SU-DHL-6 (cell line): ENCODE measurements around the gene GDAP2.

Source experiments
- H2AFZ ChIP-seq: fragments of 200-600 bp; sonication (generic); 2 replicates; pipeline ENCODE4 v1.6.1; 2014; ENCODE audit warnings: low read depth, mild to moderate bottlenecking, moderate library complexity, mixed read lengths, antibody characterized with exemption, low read length; ENCODE audit not compliant: severe bottlenecking
- H3F3A ChIP-seq: fragments of 200-600 bp; shearing (Covaris generic); 2 replicates; pipeline ENCODE4 v1.6.0; 2016; ENCODE audit warnings: antibody characterized with exemption, mild to moderate bottlenecking; ENCODE audit not compliant: insufficient read depth
- H3K27ac ChIP-seq: fragments of 200-600 bp; sonication (generic); 2 replicates; pipeline ENCODE4 v1.5.1; 2016; ENCODE audit warnings: low read depth, mild to moderate bottlenecking, low read length, moderate library complexity, mixed read lengths
- H3K27me3 ChIP-seq: fragments of 200-600 bp; sonication (generic), shearing (Covaris generic); 2 replicates; pipeline ENCODE4 v1.6.0; 2014; ENCODE audit warnings: mild to moderate bottlenecking, low read length
- H3K36me3 ChIP-seq: fragments of 200-600 bp; sonication (generic); 2 replicates; pipeline ENCODE4 v1.6.1; 2014; ENCODE audit warnings: mild to moderate bottlenecking, low read length, mixed read lengths
- H3K4me2 ChIP-seq: fragments of 300-600, 200-600 bp; shearing (Covaris generic), sonication (generic); 2 replicates; pipeline ENCODE4 v1.6.0; 2014; ENCODE audit warnings: low read length, low read depth, mild to moderate bottlenecking; ENCODE audit not compliant: poor library complexity, severe bottlenecking
- H3K4me3 ChIP-seq: fragments of 200-600 bp; sonication (generic); 2 replicates; pipeline ENCODE4 v1.5.1; 2014; ENCODE audit warnings: antibody characterized with exemption, low read length, mild to moderate bottlenecking, mixed read lengths; ENCODE audit not compliant: insufficient read depth, poor library complexity, severe bottlenecking
- H3K79me2 ChIP-seq: fragments of 200-600 bp; sonication (generic); 2 replicates; pipeline ENCODE4 v1.6.1; 2014; ENCODE audit warnings: mild to moderate bottlenecking, low read length, moderate library complexity; ENCODE audit not compliant: insufficient read depth
- H3K9ac ChIP-seq: fragments of 200-600 bp; sonication (generic); 2 replicates; pipeline ENCODE4 v1.7.0; 2014; ENCODE audit warnings: mild to moderate bottlenecking, low read length
- H3K9me2 ChIP-seq: fragments of 200-600 bp; sonication (generic); replicated peaks from 2 replicates; pipeline ENCODE4 v1.6.1; 2014; ENCODE audit warnings: low read length; ENCODE audit not compliant: insufficient read depth
- H3K9me3 ChIP-seq: fragments of 200-600 bp; sonication (generic); 2 replicates; pipeline ENCODE4 v1.6.1; 2014; ENCODE audit warnings: low read length, mixed read lengths; ENCODE audit not compliant: insufficient read depth
- H4K20me1 ChIP-seq: fragments of 200-600 bp; sonication (generic); 2 replicates; pipeline ENCODE4 v1.6.1; 2014; ENCODE audit warnings: low read depth, mild to moderate bottlenecking, antibody characterized with exemption, low read length, moderate library complexity, mixed read lengths
- CTCF ChIP-seq: fragments of 200-600 bp; sonication (generic); IDR thresholded peaks from one replicate; pipeline ENCODE4 v1.5.1; 2017; ENCODE audit warnings: antibody characterized with exemption, mild to moderate bottlenecking, low read length, moderate library complexity; ENCODE audit not compliant: insufficient read depth, poor library complexity, severe bottlenecking
- EZH2phosphoT487 ChIP-seq: fragments of 200-600 bp; sonication (generic), shearing (Covaris generic); conservative IDR thresholded peaks from 2 replicates; pipeline ENCODE4 v1.6.1; 2018; ENCODE audit warnings: mild to moderate bottlenecking, antibody characterized with exemption, low read length, moderate library complexity, mixed read lengths

The GDAP2 gene

DNA sequence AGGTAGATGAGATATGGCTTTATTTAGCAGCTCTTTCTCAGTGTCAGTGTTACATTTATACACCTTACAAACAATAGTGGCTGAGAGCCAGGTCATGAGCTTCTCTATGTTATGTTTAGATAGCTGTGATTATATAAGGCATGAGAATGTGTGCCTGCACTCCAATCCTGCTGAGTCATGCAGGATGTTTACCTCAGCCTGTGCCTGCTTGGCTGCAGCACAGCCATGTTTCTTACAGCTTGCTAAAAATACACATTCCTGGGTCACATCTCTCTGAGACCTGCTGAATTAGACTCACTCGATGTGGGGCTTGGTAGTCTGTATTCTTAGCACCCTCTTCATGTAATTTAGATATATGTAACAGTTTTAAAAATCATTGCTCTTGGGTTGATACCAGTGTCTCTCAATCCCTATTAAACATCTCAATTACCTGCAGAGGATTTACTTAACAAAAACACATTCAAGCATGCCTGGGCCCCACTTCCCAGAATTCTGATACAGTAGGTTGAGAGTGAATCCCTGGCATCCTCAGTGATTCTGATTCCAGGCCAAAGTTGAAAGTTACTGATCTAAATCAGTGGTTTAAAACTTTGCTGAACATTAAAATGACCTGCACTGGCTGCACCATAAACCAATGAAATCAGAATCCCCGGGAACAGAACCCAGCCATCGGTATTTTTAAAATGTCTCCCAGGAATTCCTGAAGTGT is 107.5 kb downstream of the GDAP2 start:
- Histone ChIP-seq H3K27ac (no peak overlapping the region), H3K4me2 (no peak overlapping the region), H3K9me2 (no peaks in the 10 kb centered on the region), H3K79me2 (no peaks in the 10 kb centered on the region), H3K4me3 (no peak overlapping the region), H2AFZ (no peak overlapping the region), H3F3A (no peaks in the 10 kb centered on the region), H3K36me3 (no peaks in the 10 kb centered on the region), H4K20me1 (no peaks in the 10 kb centered on the region), H3K9me3 (peaks cover 16% of the 10 kb centered on the region; the same call in 1 of the 2 replicates), H3K27me3 (no peaks in the 10 kb centered on the region), H3K9ac (no peak overlapping the region)
- no peak for TF ChIP-seq EZH2phosphoT487
- TF ChIP-seq CTCF = no peak

DNA sequence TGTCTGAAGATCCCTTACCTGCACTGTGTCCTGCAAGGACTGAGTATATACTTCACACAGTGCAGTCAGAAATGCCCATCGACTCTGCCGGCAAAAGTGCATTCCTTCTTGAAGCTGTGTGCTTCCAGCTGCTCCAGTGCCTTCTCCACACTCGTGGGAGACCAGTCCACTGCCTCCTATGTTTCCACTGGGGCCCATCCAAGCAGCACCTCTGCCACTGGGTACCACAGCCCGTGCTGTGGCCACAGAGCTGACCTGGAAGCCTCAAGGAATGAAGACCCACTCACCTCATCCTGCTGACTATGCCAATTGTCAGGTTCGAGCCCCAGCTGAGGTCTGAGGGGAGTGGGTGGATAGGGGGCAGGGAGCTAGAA is 108.1 kb downstream of the GDAP2 start:
- Histone ChIP-seq H4K20me1 (no peaks in the 10 kb centered on the region), H3K9me2 (no peaks in the 10 kb centered on the region), H3F3A (no peaks in the 10 kb centered on the region), H3K36me3 (no peaks in the 10 kb centered on the region), H3K4me2 (no peak overlapping the region), H3K27ac (no peak overlapping the region), H3K9ac (no peak overlapping the region), H3K4me3 (no peak overlapping the region), H3K9me3 (peaks cover 16% of the 10 kb centered on the region; the same call in 1 of the 2 replicates), H3K79me2 (no peaks in the 10 kb centered on the region), H3K27me3 (no peaks in the 10 kb centered on the region), H2AFZ (no peak overlapping the region)
- TF ChIP-seq CTCF (no peak), EZH2phosphoT487 (no peak)

DNA sequence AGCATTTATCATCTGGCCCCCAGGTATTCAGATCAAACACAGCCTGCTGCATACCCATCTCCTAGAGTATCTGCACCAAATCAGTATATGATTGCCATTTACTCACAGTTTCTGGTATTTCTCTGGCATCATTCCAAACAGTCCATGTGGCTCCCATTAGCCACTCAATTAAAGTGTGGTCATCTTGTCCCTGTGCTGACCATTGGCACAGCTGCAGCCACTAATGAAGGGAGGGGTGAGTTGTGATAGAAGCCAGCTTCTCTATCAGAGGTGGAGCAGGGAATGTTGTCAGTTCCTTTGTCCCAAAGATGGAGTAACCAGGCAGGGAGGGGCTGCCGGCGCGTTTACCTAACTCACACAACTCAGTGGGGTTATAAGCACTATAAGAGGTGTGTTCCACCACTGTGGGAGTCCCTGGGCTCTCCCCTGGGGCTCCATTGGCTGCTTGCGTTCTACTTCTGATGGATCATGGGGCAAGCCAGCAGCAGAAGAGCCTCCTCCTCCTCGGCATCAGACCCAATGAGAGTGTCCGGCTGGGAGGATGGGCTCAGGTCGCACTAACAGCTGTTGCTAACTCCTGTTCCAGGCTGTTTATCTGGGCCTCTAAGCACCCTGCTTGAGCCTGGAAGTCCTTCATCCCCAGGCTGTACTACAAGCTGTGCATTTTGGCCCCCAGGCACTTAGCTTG is 108.6 kb downstream of the GDAP2 start:
- no peak overlapping the region for H3K4me3 ChIP-seq
- no peaks in the 10 kb centered on the region for H3F3A ChIP-seq
- H3K9me3 ChIP-seq = peaks cover 16% of the 10 kb centered on the region; the same call in 1 of the 2 replicates
- no peaks in the 10 kb centered on the region for H3K36me3 ChIP-seq
- H3K4me2 ChIP-seq = no peak overlapping the region
- H3K9me2 ChIP-seq = no peaks in the 10 kb centered on the region
- H3K9ac ChIP-seq = no peak overlapping the region
- H3K27me3 ChIP-seq = no peaks in the 10 kb centered on the region
- H3K79me2 ChIP-seq = no peaks in the 10 kb centered on the region
- no peak overlapping the region for H3K27ac ChIP-seq
- no peak for TF ChIP-seq EZH2phosphoT487
- TF ChIP-seq CTCF = no peak
- H4K20me1 ChIP-seq = no peaks in the 10 kb centered on the region
- no peak overlapping the region for H2AFZ ChIP-seq
